ENCODE results near the gene CATSPERZ. TPM values are rescaled to one million over a fixed set of nuclear protein-coding genes. Genes with fewer than 3 reads are reported as not detected.

The CATSPERZ gene
- total and polyA plus RNA-seq, 2 of the 13 experiments (the other 11 are each of a cell fraction or from before 2014, with no cell fraction given), result 0.22 to 0.48 TPM

DNA sequence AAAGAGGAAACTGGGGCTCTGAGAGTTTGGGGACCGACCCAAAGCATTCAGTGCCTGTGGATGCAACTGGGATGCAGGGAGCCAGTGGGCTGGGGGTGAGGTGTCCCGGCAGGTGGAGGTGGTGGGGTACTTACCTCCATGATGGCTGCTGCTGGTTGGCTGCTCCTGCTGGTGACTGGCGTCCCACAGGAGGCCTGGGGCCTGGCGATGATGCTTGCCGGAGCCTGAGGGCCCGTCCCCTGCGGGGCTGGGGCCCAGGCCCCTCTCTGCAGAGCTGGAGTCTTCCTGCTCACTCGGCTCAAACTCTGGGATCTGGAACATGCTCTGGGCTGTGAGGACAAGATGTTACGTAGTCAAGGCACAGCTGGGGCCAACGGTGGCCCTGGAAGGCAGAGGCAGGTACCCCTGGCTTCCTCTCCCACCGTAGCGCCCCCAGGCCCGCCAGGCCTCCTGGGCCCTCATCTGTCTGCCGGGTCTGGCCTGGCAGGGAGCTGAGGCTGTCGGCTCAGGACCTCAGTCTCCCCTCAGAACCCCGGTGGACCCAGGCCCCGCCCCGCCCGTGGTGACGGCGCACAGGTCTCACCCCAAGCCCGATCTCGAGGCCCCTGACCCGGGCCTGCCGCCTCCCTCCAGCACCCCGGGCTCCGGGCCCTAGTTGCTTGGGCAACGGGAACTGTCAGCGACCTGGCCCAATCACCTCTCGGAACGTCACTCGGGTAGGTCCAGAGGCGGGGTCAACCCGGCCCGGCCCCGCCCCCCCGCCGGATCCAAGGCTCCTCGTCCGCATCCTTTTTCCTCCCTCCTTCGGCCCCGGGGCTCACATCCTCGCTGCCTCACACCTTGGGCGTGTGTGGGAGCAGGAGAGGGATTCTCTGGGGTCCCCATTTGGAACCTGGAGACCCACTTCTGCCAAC lies 15.9 kb upstream of the CATSPERZ start, which contains the start of gene BAD (continued):
- TF ChIP-seq ZSCAN20 (CRISPR knock-in tag; IDR thresholded peaks at IDR 0.05; ENCODE audit: borderline replicate concordance) (no peak), FOXA1 (IDR thresholded peaks at IDR 0.05) (no peak), FOXA1 (CRISPR knock-in tag; IDR thresholded peaks at IDR 0.05) (no peak), ZNF678 (CRISPR knock-in tag; IDR thresholded peaks at IDR 0.05) (no peak), AGO2 (optimal IDR thresholded peaks at IDR 0.05; ENCODE audit: low read depth, low read length) (peak; percentile 12), ZNF883 (CRISPR knock-in tag; IDR thresholded peaks at IDR 0.05; ENCODE audit: not compliant biosample characterization) (peak; percentile 37), SSRP1 (CRISPR knock-in tag; IDR thresholded peaks at IDR 0.05) (no peak), ZSCAN22 (CRISPR knock-in tag; IDR thresholded peaks at IDR 0.05) (no peak; the same call in 1 of the 2 replicates), ZNF296 (CRISPR knock-in tag; conservative IDR thresholded peaks at IDR 0.05) (no peak), ZFP37 (CRISPR knock-in tag; IDR thresholded peaks at IDR 0.05; ENCODE audit: borderline replicate concordance) (no peak), ZNF552 (CRISPR knock-in tag; IDR thresholded peaks at IDR 0.05; ENCODE audit: borderline replicate concordance) (no peak), GLI4 (CRISPR knock-in tag; IDR thresholded peaks at IDR 0.05; ENCODE audit: borderline replicate concordance) (no peak), MIER2 (CRISPR knock-in tag; IDR thresholded peaks at IDR 0.05) (no peak), CCAR2 (optimal IDR thresholded peaks at IDR 0.05; ENCODE audit: low read depth, low read length) (no peak), SMARCC2 (IDR thresholded peaks at IDR 0.05) (no peak), ZFAT (CRISPR knock-in tag; conservative IDR thresholded peaks at IDR 0.05) (no peak), PITX1 (CRISPR knock-in tag; IDR thresholded peaks at IDR 0.05) (no peak), GATAD1 (CRISPR knock-in tag; IDR thresholded peaks at IDR 0.05) (peak; percentile 25; the same call in 1 of the 2 replicates), SOX5 (CRISPR knock-in tag; IDR thresholded peaks at IDR 0.05; ENCODE audit: borderline replicate concordance) (no peak), BORCS8-MEF2B (CRISPR knock-in tag; IDR thresholded peaks at IDR 0.05) (0 out of 2 replicates have a peak, but pooled peaks have one; percentile 13), RCOR2 (CRISPR knock-in tag; IDR thresholded peaks at IDR 0.05) (no peak), SALL1 (CRISPR knock-in tag; IDR thresholded peaks at IDR 0.05) (0 out of 2 replicates have a peak, but pooled peaks have one; percentile 15), ZNF788 (CRISPR knock-in tag; IDR thresholded peaks at IDR 0.05; ENCODE audit: borderline replicate concordance) (0 out of 2 replicates have a peak, but pooled peaks have one; percentile 28)
- TF ChIP-seq, protein P1, sequence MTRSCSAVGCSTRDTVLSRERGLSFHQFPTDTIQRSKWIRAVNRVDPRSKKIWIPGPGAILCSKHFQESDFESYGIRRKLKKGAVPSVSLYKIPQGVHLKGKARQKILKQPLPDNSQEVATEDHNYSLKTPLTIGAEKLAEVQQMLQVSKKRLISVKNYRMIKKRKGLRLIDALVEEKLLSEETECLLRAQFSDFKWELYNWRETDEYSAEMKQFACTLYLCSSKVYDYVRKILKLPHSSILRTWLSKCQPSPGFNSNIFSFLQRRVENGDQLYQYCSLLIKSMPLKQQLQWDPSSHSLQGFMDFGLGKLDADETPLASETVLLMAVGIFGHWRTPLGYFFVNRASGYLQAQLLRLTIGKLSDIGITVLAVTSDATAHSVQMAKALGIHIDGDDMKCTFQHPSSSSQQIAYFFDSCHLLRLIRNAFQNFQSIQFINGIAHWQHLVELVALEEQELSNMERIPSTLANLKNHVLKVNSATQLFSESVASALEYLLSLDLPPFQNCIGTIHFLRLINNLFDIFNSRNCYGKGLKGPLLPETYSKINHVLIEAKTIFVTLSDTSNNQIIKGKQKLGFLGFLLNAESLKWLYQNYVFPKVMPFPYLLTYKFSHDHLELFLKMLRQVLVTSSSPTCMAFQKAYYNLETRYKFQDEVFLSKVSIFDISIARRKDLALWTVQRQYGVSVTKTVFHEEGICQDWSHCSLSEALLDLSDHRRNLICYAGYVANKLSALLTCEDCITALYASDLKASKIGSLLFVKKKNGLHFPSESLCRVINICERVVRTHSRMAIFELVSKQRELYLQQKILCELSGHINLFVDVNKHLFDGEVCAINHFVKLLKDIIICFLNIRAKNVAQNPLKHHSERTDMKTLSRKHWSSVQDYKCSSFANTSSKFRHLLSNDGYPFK (CRISPR knock-in tag; IDR thresholded peaks at IDR 0.05; ENCODE audit: borderline replicate concordance), result peak; percentile 46; the same call in 1 of the 2 replicates
- TF ChIP-seq, protein P2, sequence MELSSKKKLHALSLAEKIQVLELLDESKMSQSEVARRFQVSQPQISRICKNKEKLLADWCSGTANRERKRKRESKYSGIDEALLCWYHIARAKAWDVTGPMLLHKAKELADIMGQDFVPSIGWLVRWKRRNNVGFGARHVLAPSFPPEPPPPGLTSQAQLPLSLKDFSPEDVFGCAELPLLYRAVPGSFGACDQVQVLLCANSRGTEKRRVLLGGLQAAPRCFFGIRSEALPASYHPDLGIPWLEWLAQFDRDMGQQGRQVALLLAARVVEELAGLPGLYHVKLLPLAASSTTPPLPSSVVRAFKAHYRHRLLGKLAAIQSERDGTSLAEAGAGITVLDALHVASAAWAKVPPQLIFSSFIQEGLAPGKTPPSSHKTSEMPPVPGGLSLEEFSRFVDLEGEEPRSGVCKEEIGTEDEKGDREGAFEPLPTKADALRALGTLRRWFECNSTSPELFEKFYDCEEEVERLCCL (CRISPR knock-in tag; IDR thresholded peaks at IDR 0.05; ENCODE audit: borderline replicate concordance), result no peak
- TF ChIP-seq, protein P3, sequence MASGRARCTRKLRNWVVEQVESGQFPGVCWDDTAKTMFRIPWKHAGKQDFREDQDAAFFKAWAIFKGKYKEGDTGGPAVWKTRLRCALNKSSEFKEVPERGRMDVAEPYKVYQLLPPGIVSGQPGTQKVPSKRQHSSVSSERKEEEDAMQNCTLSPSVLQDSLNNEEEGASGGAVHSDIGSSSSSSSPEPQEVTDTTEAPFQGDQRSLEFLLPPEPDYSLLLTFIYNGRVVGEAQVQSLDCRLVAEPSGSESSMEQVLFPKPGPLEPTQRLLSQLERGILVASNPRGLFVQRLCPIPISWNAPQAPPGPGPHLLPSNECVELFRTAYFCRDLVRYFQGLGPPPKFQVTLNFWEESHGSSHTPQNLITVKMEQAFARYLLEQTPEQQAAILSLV (CRISPR knock-in tag; IDR thresholded peaks at IDR 0.05; ENCODE audit: borderline replicate concordance), result no peak

All from HepG2 (cell line).